GM18526 (cell line): ENCODE data around the gene LHFPL2.

ENCODE experiments used
- POLR2A ChIP-seq: IDR thresholded peaks from 3 replicates; pipeline ENCODE4 v1.6.1; 2011; ENCODE audit not compliant: insufficient read length; ENCODE audit errors: extremely low read depth

The LHFPL2 gene

GRCh38 chr5:78486218-78486617, 162.4 kb downstream of the LHFPL2 start:
- TF ChIP-seq POLR2A = no peak

- no peak for TF ChIP-seq POLR2A
These were observed 164.6 kb downstream of the LHFPL2 start for GRCh38 chr5:78483809-78484521.

GRCh38 chr5:78482948-78483347, 165.6 kb downstream of the LHFPL2 start:
- TF ChIP-seq POLR2A = no peak

- no peak for TF ChIP-seq POLR2A
These were observed 171.8 kb downstream of the LHFPL2 start for GRCh38 chr5:78476795-78477194.

- TF ChIP-seq POLR2A = no peak
These were observed 173.2 kb downstream of the LHFPL2 start for GRCh38 chr5:78475370-78475769.

GRCh38 chr5:78473751-78474150, 174.8 kb downstream of the LHFPL2 start:
- TF ChIP-seq POLR2A = no peak

- no peak for TF ChIP-seq POLR2A
These were observed 176.0 kb downstream of the LHFPL2 start for GRCh38 chr5:78472469-78473106.

- TF ChIP-seq POLR2A = no peak
These were observed 176.7 kb downstream of the LHFPL2 start for GRCh38 chr5:78471896-78472295.

- TF ChIP-seq POLR2A = no peak
These were observed 180.7 kb downstream of the LHFPL2 start for GRCh38 chr5:78467752-78468357.

- TF ChIP-seq POLR2A = no peak
These were observed 181.4 kb downstream of the LHFPL2 start for GRCh38 chr5:78467140-78467539.

GRCh38 chr5:78458843-78459242, 189.7 kb downstream of the LHFPL2 start:
- no peak for TF ChIP-seq POLR2A

- no peak for TF ChIP-seq POLR2A
These were observed 199.5 kb downstream of the LHFPL2 start for GRCh38 chr5:78449103-78449502.

GRCh38 chr5:78447775-78448424, 200.7 kb downstream of the LHFPL2 start:
- TF ChIP-seq POLR2A = no peak
